ENCODE results near the gene CEP170B.

- TF ChIP-seq ZNF274 (IDR thresholded peaks at IDR 0.05; ENCODE audit: low read depth, low read length) (no peak), YY1 (IDR thresholded peaks at IDR 0.05; ENCODE audit: insufficient read depth, insufficient read length) (no peak), SUZ12 (IDR thresholded peaks at IDR 0.05; ENCODE audit: extremely low read depth, insufficient read depth, insufficient read length) (no peak)
Measured at GRCh38 chr14:104866451-104867370, 1.6 kb downstream of the CEP170B start.
